SK-N-SH (cell line): ENCODE data around the gene ITGA2. TPM values are rescaled to one million over a fixed set of nuclear protein-coding genes. Genes with fewer than 3 reads are reported as not detected.
A peak's percentile ranks its signal among the peaks of the same experiment; 100 is the strongest.
"Not testable (repeated sequence)": the region's sequence is repeated elsewhere in the genome, so short reads cannot be mapped to it uniquely, and the experiment has no call there.

Source experiments
- CTCF ChIA-PET: fragments of 300-600, 350-600 bp; formaldehyde crosslinking; extraction: SDS; loops from one replicate; lab custom pipeline; 2021; lab: Yijun Ruan, JAX
- POLR2A ChIA-PET: fragments of 350-600 bp; sonication (Branson Sonifier 250); formaldehyde crosslinking; extraction: SDS; loops from one replicate; lab custom pipeline; 2020; ENCODE audit warnings: antibody characterized with exemption, inconsistent platforms; lab: Yijun Ruan, JAX
- DNase-seq: peaks from one replicate; pipeline ENCODE4 v3.0.0; 2012
- H2AFZ ChIP-seq: fragments of 200-600 bp; sonication (generic); 2 replicates; pipeline ENCODE4 v1.8.1; 2016; ENCODE audit warnings: antibody characterized with exemption, mild to moderate bottlenecking, low read depth
- H3F3A ChIP-seq: fragments of 200-600 bp; sonication (generic); replicated peaks from 2 replicates; pipeline ENCODE3; 2016; ENCODE audit warnings: antibody characterized with exemption, mild to moderate bottlenecking; ENCODE audit not compliant: insufficient read depth
- H3K27ac ChIP-seq, 2 experiments: fragments of 200-500 bp in 1 of 2; fragments of 200-600 bp in 1 of 2; sonication (Bioruptor generic) in 1 of 2; sonication (generic), shearing (Covaris generic) in 1 of 2; 2 replicates each; pipeline versions ENCODE4 v1.5.1 to v1.6.1; 2014 to 2016; ENCODE audit warnings: low read depth in 2 of 2, inconsistent platforms in 1 of 2, low read length in 1 of 2, mild to moderate bottlenecking in 1 of 2, mixed read lengths in 1 of 2
- H3K27me3 ChIP-seq: fragments of 200-600 bp; sonication (generic), shearing (Covaris generic); 2 replicates; pipeline ENCODE4 v1.6.1; 2016; ENCODE audit warnings: mixed run types; ENCODE audit not compliant: insufficient read depth
- H3K36me3 ChIP-seq, 2 experiments: fragments of 200-500 bp in 1 of 2; fragments of 200-600 bp in 1 of 2; sonication (Bioruptor generic) in 1 of 2; sonication (generic) in 1 of 2; replicated peaks in 1 of 2; 2 replicates each; pipeline versions ENCODE3 to v1.5.1; 2014 to 2016; ENCODE audit warnings: low read length in 1 of 2, mild to moderate bottlenecking in 1 of 2; ENCODE audit not compliant: insufficient read depth in 2 of 2, control insufficient read depth in 1 of 2
- H3K4me1 ChIP-seq, 2 experiments: fragments of 200-500 bp in 1 of 2; fragments of 200-600 bp in 1 of 2; sonication (Bioruptor generic) in 1 of 2; sonication (generic), shearing (Covaris generic) in 1 of 2; 2 replicates each; pipeline versions ENCODE4 v1.5.1 to v1.6.1; 2014 to 2016; ENCODE audit warnings: low read depth in 1 of 2, low read length in 1 of 2, mixed run types in 1 of 2; ENCODE audit not compliant: insufficient read depth in 2 of 2, control insufficient read depth in 1 of 2
- H3K4me2 ChIP-seq: fragments of 200-600 bp; sonication (generic), shearing (Covaris generic); 2 replicates; pipeline ENCODE4 v1.6.1; 2017; ENCODE audit warnings: mixed run types
- H3K4me3 ChIP-seq, 2 experiments: fragments of 200-500 bp in 1 of 2; fragments of 200-600 bp in 1 of 2; sonication (Bioruptor generic) in 1 of 2; sonication (generic), shearing (Covaris generic) in 1 of 2; 2 replicates each; pipeline versions ENCODE4 v1.5.1 to v1.8.1; 2014 to 2016; ENCODE audit warnings: low read depth in 2 of 2, inconsistent platforms in 1 of 2, low read length in 1 of 2, mild to moderate bottlenecking in 1 of 2, mixed read lengths in 1 of 2, moderate library complexity in 1 of 2
- H3K79me2 ChIP-seq: fragments of 200-600 bp; sonication (generic); 2 replicates; pipeline ENCODE4 v1.8.1; 2017; ENCODE audit warnings: mild to moderate bottlenecking; ENCODE audit not compliant: insufficient read depth
- H3K9ac ChIP-seq: fragments of 200-600 bp; sonication (generic); 2 replicates; pipeline ENCODE4 v1.6.1; 2017; ENCODE audit warnings: mixed run types
- H3K9me2 ChIP-seq: fragments of 200-600 bp; sonication (generic); 2 replicates; pipeline ENCODE4 v1.6.1; 2017; ENCODE audit warnings: mixed run types
- H3K9me3 ChIP-seq: fragments of 200-600 bp; sonication (generic); 2 replicates; pipeline ENCODE4 v1.6.1; 2017; ENCODE audit warnings: mixed run types, mild to moderate bottlenecking, moderate library complexity
- H4K20me1 ChIP-seq: fragments of 200-600 bp; sonication (generic); 2 replicates; pipeline ENCODE4 v1.6.1; 2017; ENCODE audit warnings: mild to moderate bottlenecking, mixed run types; ENCODE audit not compliant: insufficient read depth
- JUND ChIP-seq: IDR thresholded peaks from 2 replicates; pipeline ENCODE4 v1.4.0; 2012
- MEF2A ChIP-seq: IDR thresholded peaks from 2 replicates; pipeline ENCODE4 v1.4.0; 2012; ENCODE audit warnings: low read depth, borderline replicate concordance
- NFIC ChIP-seq: IDR thresholded peaks from 2 replicates; pipeline ENCODE4 v1.4.0; 2012; ENCODE audit warnings: borderline replicate concordance
- RAD21 ChIP-seq: IDR thresholded peaks from 2 replicates; pipeline ENCODE4 v1.6.1; 2012; ENCODE audit warnings: mild to moderate bottlenecking, low read length
- RXRA ChIP-seq: IDR thresholded peaks from 2 replicates; pipeline ENCODE4 v1.4.0; 2012; ENCODE audit warnings: low read depth, mild to moderate bottlenecking, borderline replicate concordance
- TAF1 ChIP-seq: IDR thresholded peaks from 2 replicates; pipeline ENCODE4 v1.6.1; 2012; ENCODE audit warnings: low read depth, mild to moderate bottlenecking, low read length, moderate library complexity, borderline replicate concordance
- TEAD4 ChIP-seq: IDR thresholded peaks from 2 replicates; pipeline ENCODE4 v1.4.0; 2012; ENCODE audit warnings: mild to moderate bottlenecking, borderline replicate concordance; ENCODE audit not compliant: insufficient read depth
- WGBS: methylation state at CpG from one replicate; pipeline ENCODE4 v1.1.6; 2017; ENCODE audit warnings: low lambda C conversion rate; 5-methylcytosine and 5-hydroxymethylcytosine counted together
- polyA plus RNA-seq, 3 experiments: library from polyadenylated mRNA; depleted of rRNA; stranded (reverse); fragments of >200 nt; gene quantifications; 2 replicates each; pipeline ENCODE4 v1.2.3, GENCODE V29; 2012
- TF ChIP-seq, protein P1 (sequence below): IDR thresholded peaks from 2 replicates; pipeline ENCODE4 v1.4.0; 2012; ENCODE audit warnings: low read depth, borderline replicate concordance
- TF ChIP-seq, protein P2 (sequence below): fragments of 150-350 bp; IDR thresholded peaks from 2 replicates; pipeline ENCODE4 v1.6.1; 2016; ENCODE audit warnings: mild to moderate bottlenecking, low read depth, low read length
- TF ChIP-seq, protein P3 (sequence below): IDR thresholded peaks from 2 replicates; pipeline ENCODE4 v1.4.0; 2012; ENCODE audit warnings: low read depth, borderline replicate concordance

The ITGA2 gene
- polyA plus RNA-seq, 1 of the 3 experiments (the other 2 are of a cell fraction) = 38.2 TPM

DNA sequence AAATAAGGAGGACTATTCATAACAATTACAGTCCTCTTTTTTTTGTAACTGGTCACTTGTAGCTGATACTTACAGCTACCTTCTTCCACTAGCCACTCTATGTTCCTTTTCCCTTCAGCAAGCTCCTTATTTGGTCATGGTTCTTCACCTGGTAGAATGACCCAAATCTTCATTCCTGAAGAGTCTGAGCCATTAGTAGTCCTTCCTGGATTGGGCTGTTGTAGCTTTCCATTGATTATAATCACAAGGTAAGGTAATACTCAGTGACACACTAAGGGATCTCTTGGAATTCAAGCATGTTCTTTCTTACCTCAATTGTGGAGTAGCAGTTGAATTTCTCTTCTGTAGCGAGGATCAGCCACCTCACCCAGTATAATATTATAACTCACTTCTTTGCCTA lies 25.5 kb upstream of the ITGA2 start:
- CTCF ChIA-PET = no interaction called here
- H2AFZ ChIP-seq = no peak overlapping the region
- no peak overlapping the region for H3K27ac ChIP-seq
- H3K9ac ChIP-seq = no peak overlapping the region
- no peaks in the 10 kb centered on the region for H4K20me1 ChIP-seq
- H3K79me2 ChIP-seq = no peaks in the 10 kb centered on the region
- POLR2A ChIA-PET = no interaction called here
- WGBS = 46% methylated on average over 1 of the region's 1 CpG
- H3K4me1 ChIP-seq = no peaks in the 10 kb centered on the region; a peak in 1 of 4 replicates
- H3K4me3 ChIP-seq = no peak overlapping the region
- H3K27me3 ChIP-seq = no peaks in the 10 kb centered on the region
- H3K36me3 ChIP-seq = no peaks in the 10 kb centered on the region
- peaks cover 3% of the 10 kb centered on the region for H3F3A ChIP-seq
- TF ChIP-seq NFIC (no peak), MEF2A (no peak), TEAD4 (no peak)
- TF ChIP-seq, protein P1, sequence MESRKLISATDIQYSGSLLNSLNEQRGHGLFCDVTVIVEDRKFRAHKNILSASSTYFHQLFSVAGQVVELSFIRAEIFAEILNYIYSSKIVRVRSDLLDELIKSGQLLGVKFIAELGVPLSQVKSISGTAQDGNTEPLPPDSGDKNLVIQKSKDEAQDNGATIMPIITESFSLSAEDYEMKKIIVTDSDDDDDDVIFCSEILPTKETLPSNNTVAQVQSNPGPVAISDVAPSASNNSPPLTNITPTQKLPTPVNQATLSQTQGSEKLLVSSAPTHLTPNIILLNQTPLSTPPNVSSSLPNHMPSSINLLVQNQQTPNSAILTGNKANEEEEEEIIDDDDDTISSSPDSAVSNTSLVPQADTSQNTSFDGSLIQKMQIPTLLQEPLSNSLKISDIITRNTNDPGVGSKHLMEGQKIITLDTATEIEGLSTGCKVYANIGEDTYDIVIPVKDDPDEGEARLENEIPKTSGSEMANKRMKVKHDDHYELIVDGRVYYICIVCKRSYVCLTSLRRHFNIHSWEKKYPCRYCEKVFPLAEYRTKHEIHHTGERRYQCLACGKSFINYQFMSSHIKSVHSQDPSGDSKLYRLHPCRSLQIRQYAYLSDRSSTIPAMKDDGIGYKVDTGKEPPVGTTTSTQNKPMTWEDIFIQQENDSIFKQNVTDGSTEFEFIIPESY = no peak
- no peaks in the 10 kb centered on the region for H3K9me2 ChIP-seq
- no peak overlapping the region for H3K4me2 ChIP-seq
- peaks cover 6% of the 10 kb centered on the region for H3K9me3 ChIP-seq
- no peak for DNase-seq

DNA sequence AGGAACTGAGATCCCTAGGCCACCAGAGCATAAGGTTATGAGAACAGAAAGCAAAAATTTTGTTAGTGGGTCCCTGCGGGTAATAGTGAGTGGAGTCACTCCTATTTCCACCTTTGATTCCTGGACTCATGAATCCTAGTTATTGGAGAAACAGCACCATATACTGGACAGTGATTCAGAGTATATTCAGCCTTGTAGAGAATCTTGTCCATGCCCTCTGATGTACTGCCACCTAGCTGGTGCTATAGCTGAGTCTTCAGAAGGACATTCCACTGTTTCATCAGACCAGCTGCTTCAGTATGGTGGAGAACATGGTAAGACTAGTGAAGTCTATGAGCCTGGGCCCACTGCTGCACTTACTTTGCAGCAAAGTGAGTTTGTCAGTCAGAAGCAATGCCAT lies 25.0 kb upstream of the ITGA2 start:
- TF ChIP-seq JUND (no peak), MEF2A (no peak), RXRA (no peak), TAF1 (no peak), RAD21 (0 out of 2 replicates have a peak, but pooled peaks have one; percentile 10)
- TF ChIP-seq, protein P2, sequence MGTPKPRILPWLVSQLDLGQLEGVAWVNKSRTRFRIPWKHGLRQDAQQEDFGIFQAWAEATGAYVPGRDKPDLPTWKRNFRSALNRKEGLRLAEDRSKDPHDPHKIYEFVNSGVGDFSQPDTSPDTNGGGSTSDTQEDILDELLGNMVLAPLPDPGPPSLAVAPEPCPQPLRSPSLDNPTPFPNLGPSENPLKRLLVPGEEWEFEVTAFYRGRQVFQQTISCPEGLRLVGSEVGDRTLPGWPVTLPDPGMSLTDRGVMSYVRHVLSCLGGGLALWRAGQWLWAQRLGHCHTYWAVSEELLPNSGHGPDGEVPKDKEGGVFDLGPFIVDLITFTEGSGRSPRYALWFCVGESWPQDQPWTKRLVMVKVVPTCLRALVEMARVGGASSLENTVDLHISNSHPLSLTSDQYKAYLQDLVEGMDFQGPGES = no peak
- TF ChIP-seq, protein P3, sequence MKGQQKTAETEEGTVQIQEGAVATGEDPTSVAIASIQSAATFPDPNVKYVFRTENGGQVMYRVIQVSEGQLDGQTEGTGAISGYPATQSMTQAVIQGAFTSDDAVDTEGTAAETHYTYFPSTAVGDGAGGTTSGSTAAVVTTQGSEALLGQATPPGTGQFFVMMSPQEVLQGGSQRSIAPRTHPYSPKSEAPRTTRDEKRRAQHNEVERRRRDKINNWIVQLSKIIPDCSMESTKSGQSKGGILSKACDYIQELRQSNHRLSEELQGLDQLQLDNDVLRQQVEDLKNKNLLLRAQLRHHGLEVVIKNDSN = no peak
- 94% methylated on average over 1 of the region's 1 CpG for whole genome bisulfite sequencing
- Histone ChIP-seq H3F3A (peaks cover 3% of the 10 kb centered on the region), H4K20me1 (no peaks in the 10 kb centered on the region), H3K79me2 (no peaks in the 10 kb centered on the region), H3K9me2 (no peaks in the 10 kb centered on the region), H3K4me1 (no peaks in the 10 kb centered on the region; a peak in 1 of 4 replicates), H3K27ac (no peak overlapping the region), H2AFZ (no peak overlapping the region), H3K27me3 (no peaks in the 10 kb centered on the region), H3K4me3 (no peak overlapping the region), H3K36me3 (no peaks in the 10 kb centered on the region), H3K9me3 (peaks cover 6% of the 10 kb centered on the region), H3K4me2 (no peak overlapping the region), H3K9ac (no peak overlapping the region)
- DNase-seq = no peak
- ChIA-PET CTCF (no interaction called here), POLR2A (no interaction called here)

DNA sequence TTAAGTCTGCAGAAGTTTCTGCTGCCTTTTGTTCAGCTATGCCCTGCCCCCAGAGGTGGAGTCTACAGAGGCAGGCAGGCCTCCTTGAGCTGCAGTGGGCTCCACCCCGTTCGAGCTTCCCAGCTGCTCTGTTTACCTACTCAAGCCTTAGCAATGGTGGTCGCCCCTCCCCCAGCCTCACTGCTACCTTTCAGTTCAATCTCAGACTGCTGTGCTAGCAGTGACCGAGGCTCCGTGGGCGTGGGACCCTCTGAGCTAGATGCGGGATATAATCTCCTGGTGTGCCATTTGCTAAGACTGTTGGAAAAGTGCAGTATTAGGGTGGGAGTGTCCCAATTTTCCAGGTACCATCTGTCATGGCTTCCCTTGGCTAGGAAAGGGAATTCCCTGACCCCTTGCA lies 13.0 kb upstream of the ITGA2 start:
- H2AFZ ChIP-seq, H3K9me3 ChIP-seq, H3K36me3 ChIP-seq, H3K79me2 ChIP-seq, H3K4me2 ChIP-seq, H3K9me2 ChIP-seq, POLR2A ChIA-PET, H3K9ac ChIP-seq, H3K4me3 ChIP-seq, H3K27ac ChIP-seq, H3K27me3 ChIP-seq, H4K20me1 ChIP-seq, CTCF ChIA-PET, H3K4me1 ChIP-seq, H3F3A ChIP-seq, DNase-seq: not testable (repeated sequence)
- 50% methylated on average over 6 of the region's 7 CpGs for WGBS
